ENCODE measurements around the gene ANKRD11. TPM values are rescaled to one million over a fixed set of nuclear protein-coding genes. Genes with fewer than 3 reads are reported as not detected.

Gene ANKRD11
- total RNA-seq, 2 experiments from 2014 or later = 199 to 208 TPM

GRCh38 chr16:89355007-89355406 lies 135.4 kb downstream of the ANKRD11 start:
- no peak overlapping the region for H3K4me3 Mint-ChIP-seq
- H3K9me3 Mint-ChIP-seq = no peaks in the 10 kb centered on the region
- H3K4me1 Mint-ChIP-seq = peaks cover 83% of the 10 kb centered on the region
- H3K27me3 Mint-ChIP-seq = no peaks in the 10 kb centered on the region
- POLR2A ChIA-PET = interaction anchor here (0.6 to 1.2 kb wide), 2 partner anchors 24 to 81 kb away, joined by 3 to 4 read pairs; no protein-coding TSS in a partner anchor
- H3K27ac Mint-ChIP-seq = no peak overlapping the region
- H3K36me3 Mint-ChIP-seq (ENCODE audit: low read depth) = peaks cover 55% of the 10 kb centered on the region
- CTCF ChIA-PET = interaction anchor here (0.9 kb wide), 1 partner anchor 150 kb away, joined by 3 read pairs; no protein-coding TSS in a partner anchor
- no peak for DNase-seq

GRCh38 chr16:89354325-89354724 lies 136.0 kb downstream of the ANKRD11 start:
- POLR2A ChIA-PET = interaction anchor here (0.6 to 1.2 kb wide), 2 partner anchors 24 to 82 kb away, joined by 3 to 4 read pairs; no protein-coding TSS in a partner anchor
- H3K27me3 Mint-ChIP-seq = no peaks in the 10 kb centered on the region
- DNase-seq = no peak
- no peaks in the 10 kb centered on the region for H3K9me3 Mint-ChIP-seq
- peaks cover 48% of the 10 kb centered on the region for H3K36me3 Mint-ChIP-seq (ENCODE audit: low read depth)
- peaks cover 83% of the 10 kb centered on the region for H3K4me1 Mint-ChIP-seq
- H3K4me3 Mint-ChIP-seq = no peak overlapping the region
- CTCF ChIA-PET = interaction anchor here (0.9 kb wide), 1 partner anchor 151 kb away, joined by 3 read pairs; no protein-coding TSS in a partner anchor
- no peak overlapping the region for H3K27ac Mint-ChIP-seq

- Mint-ChIP-seq H3K4me1 (peaks cover 75% of the 10 kb centered on the region), H3K27me3 (no peaks in the 10 kb centered on the region), H3K36me3 (ENCODE audit: low read depth) (peaks cover 39% of the 10 kb centered on the region), H3K9me3 (no peaks in the 10 kb centered on the region), H3K27ac (no peak overlapping the region), H3K4me3 (no peak overlapping the region)
- DNase-seq = no peak
- POLR2A ChIA-PET = interaction anchor here (1.0 kb wide), 1 partner anchor 38 kb away, joined by 3 read pairs; no protein-coding TSS in a partner anchor
- CTCF ChIA-PET = no interaction called here
Measured at GRCh38 chr16:89352091-89352681, 138.2 kb downstream of the ANKRD11 start.

- ChIA-PET CTCF (no interaction called here), POLR2A (interaction anchor here (1.0 kb wide), 1 partner anchor 37 kb away, joined by 3 read pairs; no protein-coding TSS in a partner anchor)
- H3K27ac Mint-ChIP-seq = no peak overlapping the region
- H3K4me1 Mint-ChIP-seq = peaks cover 75% of the 10 kb centered on the region
- H3K36me3 Mint-ChIP-seq (ENCODE audit: low read depth) = peaks cover 38% of the 10 kb centered on the region
- no peaks in the 10 kb centered on the region for H3K9me3 Mint-ChIP-seq
- H3K4me3 Mint-ChIP-seq = no peak overlapping the region
- DNase-seq = no peak
- no peaks in the 10 kb centered on the region for H3K27me3 Mint-ChIP-seq
Measured at GRCh38 chr16:89351645-89352044, 138.7 kb downstream of the ANKRD11 start.

- POLR2A ChIA-PET = interaction anchor here (1.0 to 1.1 kb wide), 2 partner anchors 11 to 27 kb away, joined by 3 read pairs; no protein-coding TSS in a partner anchor
- H3K4me3 Mint-ChIP-seq = no peak overlapping the region
- no peaks in the 10 kb centered on the region for H3K9me3 Mint-ChIP-seq
- H3K27me3 Mint-ChIP-seq = no peaks in the 10 kb centered on the region
- H3K27ac Mint-ChIP-seq = peak overlapping the region; percentile 24
- CTCF ChIA-PET = no interaction called here
- H3K36me3 Mint-ChIP-seq (ENCODE audit: low read depth) = peaks cover 38% of the 10 kb centered on the region
- peaks cover 76% of the 10 kb centered on the region for H3K4me1 Mint-ChIP-seq
- DNase-seq = no peak
Measured at GRCh38 chr16:89350701-89351380, 139.5 kb downstream of the ANKRD11 start.

GRCh38 chr16:89349947-89350633 lies 140.3 kb downstream of the ANKRD11 start:
- Mint-ChIP-seq H3K27ac (peak overlapping the region; percentile 24), H3K27me3 (no peaks in the 10 kb centered on the region), H3K36me3 (ENCODE audit: low read depth) (peaks cover 36% of the 10 kb centered on the region), H3K9me3 (no peaks in the 10 kb centered on the region), H3K4me3 (no peak overlapping the region), H3K4me1 (peaks cover 75% of the 10 kb centered on the region)
- POLR2A ChIA-PET = interaction anchor here (1.0 to 1.1 kb wide), 4 partner anchors 12 to 35 kb away, joined by 3 to 4 read pairs (median 3); no protein-coding TSS in a partner anchor
- no peak for DNase-seq
- CTCF ChIA-PET = no interaction called here

GRCh38 chr16:89347807-89348206 lies 142.6 kb downstream of the ANKRD11 start:
- no peaks in the 10 kb centered on the region for H3K27me3 Mint-ChIP-seq
- DNase-seq = no peak
- POLR2A ChIA-PET = no interaction called here
- no peak overlapping the region for H3K27ac Mint-ChIP-seq
- CTCF ChIA-PET = interaction anchor here (1.2 kb wide), 1 partner anchor 12 kb away, joined by 3 read pairs; no protein-coding TSS in a partner anchor
- H3K4me3 Mint-ChIP-seq = no peak overlapping the region
- H3K9me3 Mint-ChIP-seq = no peaks in the 10 kb centered on the region
- H3K4me1 Mint-ChIP-seq = peaks cover 73% of the 10 kb centered on the region
- H3K36me3 Mint-ChIP-seq (ENCODE audit: low read depth) = peaks cover 43% of the 10 kb centered on the region

- Mint-ChIP-seq H3K27me3 (no peaks in the 10 kb centered on the region), H3K4me1 (peaks cover 72% of the 10 kb centered on the region), H3K36me3 (ENCODE audit: low read depth) (peaks cover 40% of the 10 kb centered on the region), H3K4me3 (no peak overlapping the region), H3K9me3 (no peaks in the 10 kb centered on the region), H3K27ac (no peak overlapping the region)
- no peak for DNase-seq
- ChIA-PET CTCF (interaction anchor here (1.2 kb wide), 1 partner anchor 13 kb away, joined by 3 read pairs; no protein-coding TSS in a partner anchor), POLR2A (interaction anchor here (1.1 kb wide), 1 partner anchor 11 kb away, joined by 3 read pairs; no protein-coding TSS in a partner anchor)
Measured at GRCh38 chr16:89346869-89347268, 143.5 kb downstream of the ANKRD11 start.

GRCh38 chr16:89345642-89346150 lies 144.7 kb downstream of the ANKRD11 start:
- no peak overlapping the region for H3K4me3 Mint-ChIP-seq
- ChIA-PET CTCF (no interaction called here), POLR2A (no interaction called here)
- no peaks in the 10 kb centered on the region for H3K27me3 Mint-ChIP-seq
- DNase-seq = no peak
- H3K36me3 Mint-ChIP-seq (ENCODE audit: low read depth) = peaks cover 33% of the 10 kb centered on the region
- H3K9me3 Mint-ChIP-seq = no peaks in the 10 kb centered on the region
- peaks cover 72% of the 10 kb centered on the region for H3K4me1 Mint-ChIP-seq
- H3K27ac Mint-ChIP-seq = no peak overlapping the region

GRCh38 chr16:89344846-89345611 lies 145.3 kb downstream of the ANKRD11 start:
- CTCF ChIA-PET = no interaction called here
- H3K27ac Mint-ChIP-seq = no peak overlapping the region

GRCh38 chr16:89344458-89344834 lies 145.9 kb downstream of the ANKRD11 start:
- Mint-ChIP-seq H3K27ac (no peak overlapping the region), H3K9me3 (no peaks in the 10 kb centered on the region), H3K27me3 (no peaks in the 10 kb centered on the region), H3K36me3 (ENCODE audit: low read depth) (peaks cover 33% of the 10 kb centered on the region), H3K4me3 (no peak overlapping the region), H3K4me1 (peaks cover 68% of the 10 kb centered on the region)
- no peak for DNase-seq
- CTCF ChIA-PET = no interaction called here
- POLR2A ChIA-PET = no interaction called here

More at GRCh38 chr16:89344846-89345611, 145.3 kb downstream of the ANKRD11 start:
- H3K4me3 Mint-ChIP-seq = no peak overlapping the region
- peaks cover 29% of the 10 kb centered on the region for H3K36me3 Mint-ChIP-seq (ENCODE audit: low read depth)
- POLR2A ChIA-PET = no interaction called here
- DNase-seq = no peak
- H3K9me3 Mint-ChIP-seq = no peaks in the 10 kb centered on the region
- no peaks in the 10 kb centered on the region for H3K27me3 Mint-ChIP-seq
- H3K4me1 Mint-ChIP-seq = peaks cover 71% of the 10 kb centered on the region

Data from activated CD4-positive, alpha-beta memory T cell treated with anti-CD3 and anti-CD28 coated beads, Interleukin-2, amount 10 ng/mL, durations not matched to agents 7 days and 5 days (primary cell).